Esophagus mucosa (tissue), 1 donor: Measurements from ENCODE around the gene C8B. TPM values are rescaled to one million over a fixed set of nuclear protein-coding genes. Genes with fewer than 3 reads are reported as not detected.

Source experiments
- ATAC-seq: fragments of 200-7000 bp; cut with Tn5 transposase; one replicate; pipeline ENCODE4 v1.9.1; 2020
- total RNA-seq: library from RNA; stranded (reverse); gene quantifications from one replicate; pipeline ENCODE4 v1.2.4, GENCODE V29; 2023
- donor health status: DM: yes; HTN: yes; CAD: no.

C8B gene
- not detected for total RNA-seq

GRCh38 chr1:56965916-56966697 is at the start of gene C8B:
Gene C8B (minus strand): TSS chr1:56966015. CDS start chr1:56965948, 67 bp downstream.
- no peak for ATAC-seq

- no peak for ATAC-seq
Observed at GRCh38 chr1:57015071-57015470, 49.3 kb upstream of the C8B start.

- ATAC-seq, result no peak
Observed at GRCh38 chr1:57013522-57013921, 47.7 kb upstream of the C8B start.

DNA sequence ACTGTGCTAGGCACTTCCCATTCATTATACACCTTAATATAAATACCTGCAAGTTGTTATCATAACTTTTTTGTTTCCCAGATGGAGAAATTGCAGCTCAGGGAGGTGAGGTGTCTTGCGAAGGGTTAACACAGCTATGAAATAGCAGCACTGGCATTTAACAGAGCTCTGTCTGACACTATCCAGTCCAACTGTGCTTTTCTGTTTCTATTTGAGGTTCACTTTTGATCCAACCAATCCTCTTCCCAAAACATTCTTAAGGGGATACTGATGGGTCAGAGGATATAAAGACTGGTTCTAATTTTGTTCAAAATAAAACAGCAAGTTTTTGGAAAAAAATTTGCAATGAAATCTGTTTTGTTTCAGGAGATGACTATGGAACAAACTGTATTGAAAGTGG is 46.5 kb upstream of the C8B start:
- ATAC-seq, result no peak

GRCh38 chr1:57010511-57010910 is 44.7 kb upstream of the C8B start:
- ATAC-seq, result no peak

- ATAC-seq, result no peak
Observed at GRCh38 chr1:57007948-57008347, 42.1 kb upstream of the C8B start.

GRCh38 chr1:57007472-57007871 is 41.7 kb upstream of the C8B start:
- ATAC-seq, result no peak

DNA sequence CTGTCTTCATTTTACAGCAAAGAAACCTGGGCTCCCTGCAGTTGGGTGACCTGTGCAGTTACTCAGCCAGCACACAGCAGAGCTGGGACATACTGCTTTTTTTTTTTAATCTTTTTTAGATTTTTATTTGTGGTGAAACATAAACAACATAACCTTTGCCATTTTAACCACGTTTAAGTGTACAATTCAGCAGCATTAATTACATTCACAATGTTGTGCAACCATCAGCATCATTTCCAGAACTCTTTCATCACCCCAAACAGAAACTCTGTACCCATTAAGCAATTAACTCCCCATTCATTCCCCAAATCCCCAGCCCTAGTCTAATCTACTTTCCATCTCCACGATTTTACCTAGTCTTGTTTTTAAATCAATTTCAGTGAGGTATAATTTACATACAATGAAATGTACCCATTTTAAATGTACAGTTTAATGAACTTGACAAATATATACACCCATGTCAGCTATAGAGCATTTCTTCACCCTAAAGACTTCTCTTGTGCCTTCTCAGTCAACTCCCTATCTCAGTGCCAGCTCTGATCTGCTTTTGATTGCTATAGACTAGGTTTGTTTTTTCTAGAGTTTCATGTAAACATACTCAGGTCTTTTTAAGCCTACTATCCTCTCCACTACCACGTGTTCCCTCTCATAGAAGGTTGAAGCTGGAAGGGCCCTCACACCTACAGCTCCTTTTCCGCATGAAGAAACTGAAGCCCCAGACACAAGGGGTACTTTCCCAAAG is 37.8 kb upstream of the C8B start:
- no peak for ATAC-seq

DNA sequence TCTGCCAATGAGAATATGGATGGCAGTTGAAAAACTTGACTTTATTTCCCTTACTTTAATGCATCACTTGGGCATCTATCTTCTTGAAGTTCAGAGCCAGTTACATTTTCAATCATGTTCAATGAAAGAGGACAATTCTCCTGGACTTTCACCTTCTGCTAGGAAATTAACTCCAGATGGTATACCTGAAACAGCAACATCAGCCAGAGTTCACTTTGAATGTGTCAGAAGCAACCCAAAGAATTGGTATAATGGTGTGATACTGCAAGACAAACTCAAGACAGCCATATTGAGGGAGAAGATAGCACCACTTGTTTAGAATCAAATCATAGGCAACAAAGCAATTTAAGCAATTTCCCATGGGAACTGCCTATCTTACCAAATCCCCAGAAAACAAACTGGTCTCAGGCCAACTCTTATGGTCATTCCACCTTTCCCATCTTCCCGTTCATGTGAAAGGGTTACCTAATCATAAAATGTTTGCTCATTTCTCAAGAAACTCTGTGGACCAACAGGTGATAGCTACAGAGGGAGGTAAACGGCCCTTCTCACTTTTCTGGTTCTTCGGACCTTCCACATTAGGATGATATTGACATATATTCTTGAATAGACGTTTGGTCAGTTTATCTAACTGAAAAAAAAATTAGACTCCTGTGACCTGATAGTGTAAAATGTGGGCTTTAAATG is 29.7 kb upstream of the C8B start:
- ATAC-seq, result no peak

- no peak for ATAC-seq
Observed at GRCh38 chr1:56993475-56993874, 27.7 kb upstream of the C8B start.

- ATAC-seq, result no peak
Observed at GRCh38 chr1:56992318-56993125, 26.7 kb upstream of the C8B start.

- ATAC-seq, result no peak
Observed at GRCh38 chr1:56991576-56991975, 25.8 kb upstream of the C8B start.

DNA sequence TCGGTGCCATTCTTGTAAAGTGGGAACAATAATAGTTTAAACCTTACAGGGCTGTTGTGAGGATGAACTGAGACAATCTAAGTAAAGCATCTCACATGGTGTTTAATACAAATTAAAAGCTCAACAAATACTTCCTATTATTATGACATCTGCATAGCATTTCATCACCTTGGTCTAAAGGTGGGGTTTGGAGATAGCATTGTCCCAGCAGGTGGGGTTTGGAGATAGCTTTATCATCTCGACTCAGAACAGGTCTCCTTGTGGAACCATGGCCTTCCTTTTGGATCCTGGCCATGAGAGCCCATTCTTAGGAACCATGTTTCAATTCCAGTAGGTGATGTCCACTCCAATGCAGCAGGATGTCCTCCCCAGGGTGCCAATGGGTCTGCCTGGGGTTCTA is 20.6 kb upstream of the C8B start:
- ATAC-seq, result no peak

DNA sequence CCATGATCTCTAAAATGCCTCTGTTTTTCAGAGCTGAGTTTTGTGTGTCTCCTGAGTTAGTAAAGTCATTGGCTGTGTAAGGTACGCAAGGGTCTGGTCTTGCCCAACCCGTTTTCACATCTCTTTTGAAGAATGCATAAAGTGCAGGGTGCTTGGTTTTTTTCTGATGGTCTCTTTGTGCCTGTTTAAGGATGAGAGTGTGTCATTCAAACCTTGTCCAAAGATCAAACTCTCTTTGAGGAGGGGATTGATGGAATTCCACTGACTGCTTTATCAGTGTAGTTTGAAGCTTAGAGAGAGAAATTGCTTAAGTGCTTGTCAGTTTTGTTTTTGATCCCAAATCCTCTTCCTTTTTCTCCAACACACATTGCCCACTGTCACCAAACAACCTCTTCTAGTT is 20.0 kb upstream of the C8B start:
- ATAC-seq, result no peak

- no peak for ATAC-seq
Observed at GRCh38 chr1:56983484-56983883, 17.7 kb upstream of the C8B start.

GRCh38 chr1:56979986-56980755 is 14.4 kb upstream of the C8B start:
- no peak for ATAC-seq

GRCh38 chr1:56978819-56979218 is 13.0 kb upstream of the C8B start:
- ATAC-seq, result no peak

- ATAC-seq, result no peak
Observed at GRCh38 chr1:56977910-56978309, 12.1 kb upstream of the C8B start.

DNA sequence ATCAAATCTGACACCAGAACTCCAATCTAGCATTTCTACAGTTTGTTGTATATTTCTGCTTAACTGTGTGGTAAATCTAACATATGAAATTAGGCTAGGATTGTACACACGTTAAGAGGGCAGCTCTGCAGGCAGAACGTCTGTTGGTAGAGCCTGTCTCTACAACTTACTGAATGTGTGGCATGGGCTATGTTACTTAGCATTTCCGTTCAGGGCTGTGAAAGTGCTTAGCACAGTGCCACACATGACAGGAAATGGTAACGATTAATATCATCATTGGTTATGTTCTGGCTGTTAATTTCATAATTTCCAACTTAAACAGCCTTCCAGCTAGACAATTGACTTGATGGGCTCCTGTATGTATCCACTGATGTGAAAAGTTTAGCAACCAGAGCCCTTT is 9.6 kb upstream of the C8B start:
- ATAC-seq, result no peak

GRCh38 chr1:56973923-56974742 is 8.3 kb upstream of the C8B start:
- ATAC-seq, result no peak

- ATAC-seq, result no peak
Observed at GRCh38 chr1:56972976-56973375, 7.2 kb upstream of the C8B start.
